Endodermal cell (in vitro differentiated cells): Measurements from ENCODE around the gene HS6ST2. TPM values are rescaled to one million over a fixed set of nuclear protein-coding genes. Genes with fewer than 3 reads are reported as not detected.
A peak's percentile ranks its signal among the peaks of the same experiment; 100 is the strongest.

Experiments
- DNase-seq: peaks from one replicate; pipeline ENCODE4 v3.0.0-alpha.2; 2017
- H3K27ac ChIP-seq: 2 replicates; pipeline ENCODE4 v1.5.1; 2013; ENCODE audit warnings: mild to moderate bottlenecking, low read depth, low read length, moderate library complexity
- H3K27me3 ChIP-seq: 2 replicates; pipeline ENCODE4 v1.6.1; 2013; ENCODE audit warnings: mild to moderate bottlenecking, low read length, moderate library complexity; ENCODE audit not compliant: insufficient read depth, control insufficient read depth, poor library complexity, severe bottlenecking
- H3K36me3 ChIP-seq: 2 replicates; pipeline ENCODE4 v1.7.0; 2013; ENCODE audit warnings: mild to moderate bottlenecking, low read length, moderate library complexity; ENCODE audit not compliant: control insufficient read depth, insufficient read depth
- H3K4me1 ChIP-seq: one replicate; pipeline ENCODE4 v1.7.0; 2013; ENCODE audit warnings: low read length; ENCODE audit not compliant: control insufficient read depth, insufficient read depth
- H3K4me3 ChIP-seq: 2 replicates; pipeline ENCODE4 v1.5.1; 2013; ENCODE audit warnings: mild to moderate bottlenecking, low read length, moderate library complexity
- H3K9ac ChIP-seq: 2 replicates; pipeline ENCODE4 v1.6.1; 2013; ENCODE audit warnings: mild to moderate bottlenecking, low read length, moderate library complexity; ENCODE audit not compliant: poor library complexity, severe bottlenecking; ENCODE audit errors: extremely low read depth
- H3K9me3 ChIP-seq: 2 replicates; pipeline ENCODE4 v1.6.1; 2013; ENCODE audit warnings: mild to moderate bottlenecking, low read length, moderate library complexity; ENCODE audit not compliant: control insufficient read depth
- H3K27ac Mint-ChIP-seq: 2 replicates; pipeline ENCODE4 v1.8.0; 2020; ENCODE audit warnings: mixed read lengths
- H3K27me3 Mint-ChIP-seq: 2 replicates; pipeline ENCODE4 v1.8.0; 2021; ENCODE audit warnings: mild to moderate bottlenecking, mixed read lengths; ENCODE audit not compliant: insufficient read depth
- H3K36me3 Mint-ChIP-seq: 2 replicates; pipeline ENCODE4 v1.8.0; 2020; ENCODE audit warnings: low read depth, mixed read lengths
- H3K4me1 Mint-ChIP-seq: 2 replicates; pipeline ENCODE4 v1.8.0; 2020; ENCODE audit warnings: mixed read lengths
- H3K4me3 Mint-ChIP-seq: 2 replicates; pipeline ENCODE4 v1.8.0; 2020; ENCODE audit warnings: mild to moderate bottlenecking, moderate library complexity, mixed read lengths
- H3K9me3 Mint-ChIP-seq: 2 replicates; pipeline ENCODE4 v1.8.0; 2020; ENCODE audit warnings: mild to moderate bottlenecking, mixed read lengths
- WGBS, 2 experiments: methylation state at CpG; one replicate each; pipeline versions ENCODE4 v1.1.5 to v1.1.7; 2013; ENCODE audit warnings: missing lambda C conversion rate in 2 of 2, mixed read lengths in 1 of 2; ENCODE audit not compliant: insufficient coverage in 1 of 2, insufficient read length in 1 of 2; 5-methylcytosine and 5-hydroxymethylcytosine counted together
- total RNA-seq, 2 donors: library from RNA; stranded (reverse); fragmentation: NEBNext Ultra II Directional in 1 of 2; extraction: Animal tissue kit (Norgen Biotek cat#: 25700) in 1 of 2; gene quantifications; 2 replicates in 1 of 2; 3 replicates in 1 of 2; pipeline ENCODE4 v1.2.1, GENCODE V29; 2021
- TF ChIP-seq, protein P1 (sequence below): fragments of 200-600 bp; sonication (generic); conservative IDR thresholded peaks from 2 replicates; pipeline ENCODE4 v1.5.0; 2021; ENCODE audit warnings: antibody characterized with exemption, mild to moderate bottlenecking

HS6ST2 gene
- total RNA-seq, 2 donors from 2014 or later = 4.1 to 19.4 TPM

- Mint-ChIP-seq H3K36me3 (no peaks in the 10 kb centered on the region), H3K27ac (no peak overlapping the region), H3K27me3 (no peaks in the 10 kb centered on the region), H3K4me3 (no peak overlapping the region), H3K9me3 (no peaks in the 10 kb centered on the region), H3K4me1 (peaks cover 23% of the 10 kb centered on the region)
- Histone ChIP-seq H3K9ac (no peak overlapping the region), H3K27ac (no peak overlapping the region), H3K4me3 (no peak overlapping the region), H3K27me3 (no peaks in the 10 kb centered on the region), H3K36me3 (no peaks in the 10 kb centered on the region), H3K4me1 (no peaks in the 10 kb centered on the region), H3K9me3 (no peaks in the 10 kb centered on the region)
- DNase-seq = no peak
- WGBS, 2 experiments = 87% methylated on average over 2 of the region's 3 CpGs; no CpG with 5 or more reads in 1 of the 2 experiments
- TF ChIP-seq, protein P1, sequence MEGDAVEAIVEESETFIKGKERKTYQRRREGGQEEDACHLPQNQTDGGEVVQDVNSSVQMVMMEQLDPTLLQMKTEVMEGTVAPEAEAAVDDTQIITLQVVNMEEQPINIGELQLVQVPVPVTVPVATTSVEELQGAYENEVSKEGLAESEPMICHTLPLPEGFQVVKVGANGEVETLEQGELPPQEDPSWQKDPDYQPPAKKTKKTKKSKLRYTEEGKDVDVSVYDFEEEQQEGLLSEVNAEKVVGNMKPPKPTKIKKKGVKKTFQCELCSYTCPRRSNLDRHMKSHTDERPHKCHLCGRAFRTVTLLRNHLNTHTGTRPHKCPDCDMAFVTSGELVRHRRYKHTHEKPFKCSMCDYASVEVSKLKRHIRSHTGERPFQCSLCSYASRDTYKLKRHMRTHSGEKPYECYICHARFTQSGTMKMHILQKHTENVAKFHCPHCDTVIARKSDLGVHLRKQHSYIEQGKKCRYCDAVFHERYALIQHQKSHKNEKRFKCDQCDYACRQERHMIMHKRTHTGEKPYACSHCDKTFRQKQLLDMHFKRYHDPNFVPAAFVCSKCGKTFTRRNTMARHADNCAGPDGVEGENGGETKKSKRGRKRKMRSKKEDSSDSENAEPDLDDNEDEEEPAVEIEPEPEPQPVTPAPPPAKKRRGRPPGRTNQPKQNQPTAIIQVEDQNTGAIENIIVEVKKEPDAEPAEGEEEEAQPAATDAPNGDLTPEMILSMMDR = no peak
Observed at GRCh38 chrX:132853040-132853439, 105.4 kb downstream of the HS6ST2 start.

DNA sequence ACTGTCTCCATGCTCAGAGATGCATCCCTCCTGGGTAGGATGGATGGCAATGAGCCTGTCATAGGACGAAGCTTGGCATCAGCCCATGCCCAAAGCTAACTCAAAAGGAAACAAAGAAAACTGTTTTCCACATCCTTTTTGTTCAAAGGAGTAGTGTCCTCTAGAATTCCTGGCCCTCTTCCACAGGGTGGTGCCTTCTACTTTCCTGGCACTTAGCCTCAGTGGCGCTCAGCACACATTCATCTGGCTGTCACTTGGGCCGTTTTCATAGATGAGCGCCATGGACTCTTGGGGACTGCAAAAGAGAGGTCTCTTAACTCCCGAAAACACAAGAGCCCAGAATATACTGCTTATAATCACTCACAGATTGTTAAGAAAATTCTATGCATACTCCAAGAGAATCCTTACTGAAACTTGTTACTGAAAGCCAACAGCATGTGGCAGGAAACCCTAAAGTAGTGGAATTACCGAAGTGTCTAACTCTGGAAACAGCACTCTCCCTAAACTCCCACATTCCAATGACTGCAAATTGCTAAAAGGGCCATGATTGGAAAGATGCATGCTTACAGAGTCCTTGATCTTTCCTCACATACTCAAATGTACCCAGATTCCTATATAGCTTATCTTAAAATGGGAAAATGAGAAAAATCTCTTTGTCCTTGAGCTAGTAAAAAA, 110.0 kb downstream of the HS6ST2 start:
- Mint-ChIP-seq H3K36me3 (no peaks in the 10 kb centered on the region), H3K4me3 (no peak overlapping the region), H3K4me1 (peaks cover 25% of the 10 kb centered on the region), H3K27ac (no peak overlapping the region), H3K9me3 (no peaks in the 10 kb centered on the region), H3K27me3 (no peaks in the 10 kb centered on the region)
- 80 to 88% methylated on average over 2 to 6 of the region's 6 CpGs for WGBS, 2 experiments
- Histone ChIP-seq H3K9me3 (no peaks in the 10 kb centered on the region), H3K36me3 (no peaks in the 10 kb centered on the region), H3K27me3 (no peaks in the 10 kb centered on the region), H3K4me3 (no peak overlapping the region), H3K27ac (no peak overlapping the region), H3K4me1 (no peaks in the 10 kb centered on the region), H3K9ac (no peak overlapping the region)
- no peak for DNase-seq
- TF ChIP-seq, protein P1 = no peak

DNA sequence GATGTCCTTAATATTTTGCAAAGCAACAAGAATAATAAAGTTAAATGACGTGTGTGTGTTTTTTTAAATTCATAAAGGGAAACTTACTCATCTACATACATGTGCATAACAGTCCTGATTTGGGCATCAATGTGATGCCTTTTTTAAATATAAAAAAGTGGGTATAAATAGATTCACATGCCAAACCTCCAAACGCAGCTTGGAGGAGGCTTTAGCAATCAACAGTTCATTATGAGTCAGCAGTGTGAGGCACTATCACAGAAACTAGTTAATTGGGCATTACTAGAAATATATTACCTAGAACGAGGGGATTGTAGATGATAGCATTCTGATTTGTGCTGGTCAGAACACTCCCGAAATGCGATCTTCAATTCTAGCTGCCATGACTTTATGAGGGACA, 115.1 kb downstream of the HS6ST2 start:
- H3K27me3 ChIP-seq = no peaks in the 10 kb centered on the region
- Mint-ChIP-seq H3K4me3 (no peak overlapping the region), H3K4me1 (peaks cover 28% of the 10 kb centered on the region), H3K27me3 (no peaks in the 10 kb centered on the region), H3K36me3 (no peaks in the 10 kb centered on the region), H3K27ac (peak overlapping the region; percentile 24), H3K9me3 (no peaks in the 10 kb centered on the region)
- H3K36me3 ChIP-seq = no peaks in the 10 kb centered on the region
- 73 to 100% methylated on average over 1 to 4 of the region's 5 CpGs for WGBS, 2 experiments
- DNase-seq = no peak
- H3K27ac ChIP-seq = no peak overlapping the region
- no peak overlapping the region for H3K9ac ChIP-seq
- TF ChIP-seq, protein P1 = no peak
- no peaks in the 10 kb centered on the region for H3K9me3 ChIP-seq
- no peaks in the 10 kb centered on the region for H3K4me1 ChIP-seq
- no peak overlapping the region for H3K4me3 ChIP-seq
